GM19240 (cell line): ENCODE results near the gene SFTPB.
"Not testable (repeated sequence)": the region's sequence is repeated elsewhere in the genome, so short reads cannot be mapped to it uniquely, and the experiment has no call there.

Source experiments
- DNase-seq: peaks from one replicate; pipeline ENCODE4 v3.0.0; 2011; ENCODE audit warnings: low spot score; ENCODE audit not compliant: insufficient read length

Gene SFTPB

GRCh38 chr2:85678377-85678776 is 10.4 kb upstream of the SFTPB start:
- no peak for DNase-seq

DNA sequence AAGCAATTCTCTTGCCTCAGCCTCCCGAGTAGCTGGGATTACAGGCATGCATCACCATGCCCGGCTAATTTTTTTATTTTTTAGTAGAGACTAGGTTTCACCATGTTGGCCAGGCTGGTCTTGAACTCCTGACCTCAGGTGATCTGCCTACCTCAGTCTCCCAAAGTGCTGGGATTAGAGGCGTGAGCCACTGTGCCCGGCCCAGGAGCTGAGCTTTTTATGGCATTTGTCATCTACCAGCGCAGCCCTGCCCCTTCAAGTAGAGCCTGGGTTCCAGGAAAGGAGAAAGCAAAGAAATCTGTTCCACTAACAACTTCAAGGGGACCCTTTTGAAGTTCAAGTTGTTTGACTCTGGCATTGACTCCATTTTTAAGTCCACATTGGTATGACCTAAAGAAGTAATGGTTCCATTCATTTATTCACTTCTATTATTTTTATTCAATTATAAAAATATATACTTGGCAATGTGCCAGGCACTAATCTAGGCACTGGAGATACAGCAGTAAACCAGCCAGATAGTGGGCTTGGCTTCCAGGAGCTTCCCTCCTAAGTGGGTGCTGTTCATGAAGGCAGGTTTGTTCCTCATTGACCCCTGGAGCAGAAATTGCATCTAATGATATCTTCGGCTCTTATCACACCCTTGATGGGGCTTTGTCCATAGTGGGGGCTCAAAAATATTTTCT is 8.0 kb upstream of the SFTPB start:
- DNase-seq = no peak

DNA sequence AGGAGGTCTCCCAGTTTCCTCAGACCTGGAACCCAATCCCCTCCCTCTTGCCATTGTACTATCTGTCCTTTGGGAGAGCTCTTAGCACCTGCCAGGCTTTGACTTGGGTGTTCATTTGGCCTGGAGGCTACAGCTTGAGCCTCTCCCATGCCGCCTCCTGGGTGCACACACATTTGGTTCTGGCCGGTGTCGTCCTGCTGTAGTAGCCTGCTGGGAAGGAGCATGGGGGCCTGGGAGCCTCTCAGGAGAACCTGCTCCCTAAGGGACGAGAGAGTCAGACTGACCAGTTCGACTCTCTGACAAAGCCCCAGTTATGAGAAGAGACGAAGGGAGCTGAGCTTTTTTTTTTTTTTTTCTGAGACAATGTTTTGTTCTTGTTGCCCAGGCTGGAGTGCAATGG is 7.4 kb upstream of the SFTPB start:
- no peak for DNase-seq

DNA sequence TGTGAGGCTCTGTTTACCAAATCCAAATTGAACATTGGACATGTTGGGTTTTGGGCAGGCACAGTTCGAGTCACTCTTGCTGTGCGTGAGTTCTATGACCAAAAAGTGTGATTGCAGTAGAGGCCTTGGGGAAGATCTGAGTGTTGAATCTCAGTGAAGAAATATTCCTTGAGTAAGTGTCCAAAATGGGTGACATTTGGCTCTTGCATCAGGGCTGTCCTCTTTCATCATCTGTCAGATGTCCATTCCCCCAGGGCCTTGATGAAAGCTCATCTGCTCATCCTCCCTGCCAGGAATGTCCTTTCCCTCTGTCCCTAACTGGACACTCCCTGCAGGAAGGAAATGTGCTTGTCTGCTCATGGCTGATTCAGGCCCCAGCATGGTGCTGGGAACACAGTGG is 6.4 kb upstream of the SFTPB start:
- no peak for DNase-seq

DNA sequence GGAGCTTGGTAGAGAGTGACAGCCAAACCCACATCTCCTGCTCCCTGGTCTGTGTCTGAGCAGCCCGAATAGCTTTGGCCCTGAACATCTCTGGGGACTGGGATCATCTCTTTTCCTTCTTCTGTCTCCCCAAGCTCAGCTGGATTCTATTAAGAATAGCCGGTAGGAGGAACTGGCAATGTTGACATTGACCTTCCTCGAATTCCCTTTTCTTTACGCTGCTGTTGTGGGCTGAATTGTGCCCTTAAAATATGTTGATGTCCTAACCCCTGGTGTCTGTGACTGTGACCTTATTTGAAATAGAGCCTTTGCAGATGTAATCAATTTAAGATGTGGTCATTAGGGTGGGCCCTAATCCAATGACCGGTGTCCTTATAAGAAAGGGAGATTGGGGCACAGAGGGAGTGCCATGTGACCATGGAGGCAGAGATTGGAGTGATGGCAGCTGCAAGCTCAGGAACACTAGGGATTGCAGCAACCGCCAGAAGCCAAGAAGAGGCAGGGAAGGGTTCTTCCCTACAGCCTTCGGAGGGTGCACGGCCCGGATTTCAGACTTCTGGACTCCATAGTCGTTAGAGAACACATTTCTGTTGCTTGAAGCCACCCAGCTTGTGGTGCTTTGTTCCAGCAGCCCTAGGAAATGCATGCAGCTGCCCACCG is 5.8 kb upstream of the SFTPB start:
- no peak for DNase-seq

GRCh38 chr2:85672456-85672855 is 4.5 kb upstream of the SFTPB start:
- DNase-seq = no peak

- DNase-seq = not testable (repeated sequence)
These were observed 2.4 kb upstream of the SFTPB start for GRCh38 chr2:85670416-85670815.

GRCh38 chr2:85669549-85669948 is 1.6 kb upstream of the SFTPB start:
- DNase-seq = peak; percentile 25

DNA sequence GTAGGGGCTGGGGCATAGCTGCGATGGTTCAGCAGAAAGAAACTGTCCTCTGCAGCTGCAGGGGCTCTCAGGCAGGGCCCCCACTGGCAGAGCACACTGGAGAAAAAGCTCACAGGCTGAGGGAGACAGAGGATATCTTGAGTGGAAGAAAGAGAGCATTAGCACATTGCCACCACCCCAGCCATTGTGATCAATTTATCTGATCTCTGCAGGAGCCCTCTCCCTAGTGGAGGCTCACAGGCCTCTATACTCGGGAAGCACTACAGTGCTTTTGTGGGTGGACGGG is 801 bp upstream of the SFTPB start:
- DNase-seq = no peak

DNA sequence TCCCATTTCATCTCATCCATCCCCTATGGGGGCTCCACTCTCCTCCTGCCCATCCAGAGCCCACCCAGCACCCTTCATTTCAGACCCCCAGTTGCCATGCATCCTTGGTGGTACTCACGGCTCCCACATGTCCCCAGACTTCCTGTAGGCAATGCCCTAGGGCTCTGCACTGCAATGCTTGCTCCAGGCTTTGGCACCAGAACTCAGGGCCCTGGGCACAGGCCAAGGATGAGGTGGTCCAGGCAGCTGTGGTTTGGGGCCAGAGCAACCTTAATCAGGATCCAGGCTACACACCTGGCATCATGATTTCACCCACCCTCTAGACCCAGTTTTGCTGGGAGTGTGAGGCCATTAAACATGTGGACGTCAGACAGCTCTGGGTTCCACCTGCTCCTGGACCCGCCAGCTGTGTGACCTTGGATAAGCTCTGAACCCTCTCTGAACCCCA is 414 bp downstream of the SFTPB start:
- DNase-seq = no peak

DNA sequence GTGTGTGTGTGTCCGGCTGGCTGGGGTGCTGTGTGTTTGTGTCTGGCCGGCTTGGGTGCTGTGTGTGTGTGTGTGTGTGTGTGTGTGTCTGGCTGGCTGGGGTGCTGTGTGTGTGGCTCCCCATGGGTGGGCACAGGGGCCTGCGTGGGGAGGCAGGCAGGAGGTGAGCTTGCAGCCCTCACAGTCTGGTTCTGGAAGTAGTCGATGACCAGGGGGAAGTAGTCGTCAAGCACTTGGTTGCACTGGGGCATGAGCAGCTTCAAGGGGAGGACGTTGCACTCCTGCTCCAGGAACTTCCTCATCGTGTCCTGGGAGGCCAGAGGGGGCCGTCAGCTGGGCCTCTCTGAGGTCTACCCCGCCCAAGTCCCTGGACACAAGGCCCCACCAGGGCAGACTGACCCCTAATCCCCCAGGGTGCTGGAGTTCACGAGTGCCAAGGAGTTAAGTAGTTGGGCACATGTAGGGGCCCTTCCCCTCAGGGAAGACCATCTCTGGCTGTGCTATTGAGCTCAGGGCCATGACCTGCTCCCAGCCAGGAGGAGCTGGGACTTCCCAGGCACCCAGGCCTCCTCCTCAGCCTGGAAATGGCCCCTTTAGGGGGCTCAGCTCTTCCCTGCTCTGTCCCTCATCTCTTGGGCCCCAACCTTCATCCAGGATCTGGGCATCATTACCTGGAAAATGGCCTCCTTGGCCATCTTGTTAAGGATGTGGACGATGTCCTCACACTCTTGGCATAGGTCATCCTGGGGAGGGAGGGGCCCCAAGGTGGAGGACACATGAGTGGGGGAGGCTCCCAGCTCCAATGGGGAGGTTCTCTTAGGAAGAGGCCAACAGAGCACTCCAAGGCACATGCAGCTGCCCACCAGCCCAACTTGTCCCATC is 1.3 kb downstream of the SFTPB start:
- DNase-seq = no peak

GRCh38 chr2:85666016-85666415 is 2.0 kb downstream of the SFTPB start:
- no peak for DNase-seq

DNA sequence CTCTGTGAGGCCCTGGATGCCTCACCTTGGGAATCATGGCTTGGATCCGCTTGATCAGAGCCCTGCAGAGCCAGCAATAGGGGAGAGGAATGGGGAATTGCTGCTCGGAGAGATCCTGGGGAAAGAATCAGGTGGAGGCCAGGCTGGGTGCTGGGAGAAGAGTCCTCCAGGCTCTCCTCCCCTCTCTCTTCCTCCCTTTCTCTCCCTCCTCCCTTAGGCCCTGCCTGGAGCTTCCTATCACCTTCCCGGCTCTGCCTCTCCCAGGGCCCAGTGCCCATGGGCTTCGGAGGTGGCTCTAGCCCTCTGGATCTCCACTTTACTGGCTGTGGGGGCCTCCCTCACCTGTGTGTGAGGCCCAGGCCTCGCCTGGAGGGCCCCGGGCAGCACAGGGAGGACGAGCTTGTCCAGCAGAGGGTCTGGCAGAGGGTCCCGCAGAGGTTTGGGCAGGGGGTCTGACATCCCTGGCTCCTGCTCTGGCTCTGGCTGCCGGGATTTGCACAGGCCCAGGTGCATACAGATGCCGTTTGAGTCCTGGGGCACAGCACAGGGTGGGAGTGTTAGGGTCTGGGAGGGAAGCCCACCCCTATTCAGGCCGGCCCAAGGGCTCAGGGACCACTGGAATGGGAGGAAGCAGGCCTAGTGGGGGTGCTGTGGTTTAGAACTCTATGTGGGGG is 2.6 kb downstream of the SFTPB start:
- DNase-seq = no peak

DNA sequence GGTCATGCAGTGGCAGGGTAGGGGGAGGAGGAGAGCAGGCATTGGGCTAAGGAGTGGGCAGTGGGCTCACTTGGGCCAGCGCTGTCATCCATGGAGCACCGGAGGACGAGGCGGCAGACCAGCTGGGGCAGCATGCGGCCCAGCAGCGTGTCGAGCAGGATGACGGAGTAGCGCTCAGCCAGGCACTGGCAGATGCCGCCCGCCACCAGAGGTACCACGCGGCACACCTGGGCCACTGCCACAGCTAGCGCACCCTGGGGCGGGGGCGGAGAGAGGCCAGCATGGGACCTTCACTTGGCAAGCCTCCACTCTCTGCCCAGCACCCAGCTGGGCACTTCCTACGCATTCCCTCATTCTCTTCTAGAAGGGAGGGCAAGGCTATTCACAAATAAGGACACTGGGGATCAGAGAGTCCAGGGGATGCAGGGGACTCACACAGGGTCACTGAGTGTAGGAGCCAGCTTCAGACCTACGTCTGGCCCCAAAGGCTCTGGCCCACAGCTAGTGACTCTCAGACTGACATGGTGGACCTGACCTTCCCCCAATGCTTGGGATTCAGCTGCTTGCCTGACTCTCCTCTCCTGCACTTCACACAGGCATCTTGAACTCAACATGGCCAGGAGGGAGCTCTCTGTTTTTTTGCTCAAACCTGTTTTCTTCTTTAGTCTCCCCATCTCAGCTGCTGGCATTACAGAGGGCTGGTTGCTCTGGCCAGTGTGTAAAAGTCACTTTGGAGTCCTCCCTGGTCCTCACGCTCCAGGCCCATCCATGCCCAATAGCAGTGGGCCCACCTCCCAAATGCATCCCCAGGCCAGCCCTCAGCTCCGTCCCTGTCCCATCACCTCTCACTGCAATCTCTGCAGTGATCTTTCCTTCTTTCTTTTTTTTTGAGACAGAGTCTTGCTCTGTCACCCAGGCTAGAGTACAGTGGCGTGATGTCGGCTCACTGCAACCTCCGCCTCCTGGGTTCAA is 4.1 kb downstream of the SFTPB start:
- no peak for DNase-seq

GRCh38 chr2:85662899-85663593 is 5.0 kb downstream of the SFTPB start:
- no peak for DNase-seq

DNA sequence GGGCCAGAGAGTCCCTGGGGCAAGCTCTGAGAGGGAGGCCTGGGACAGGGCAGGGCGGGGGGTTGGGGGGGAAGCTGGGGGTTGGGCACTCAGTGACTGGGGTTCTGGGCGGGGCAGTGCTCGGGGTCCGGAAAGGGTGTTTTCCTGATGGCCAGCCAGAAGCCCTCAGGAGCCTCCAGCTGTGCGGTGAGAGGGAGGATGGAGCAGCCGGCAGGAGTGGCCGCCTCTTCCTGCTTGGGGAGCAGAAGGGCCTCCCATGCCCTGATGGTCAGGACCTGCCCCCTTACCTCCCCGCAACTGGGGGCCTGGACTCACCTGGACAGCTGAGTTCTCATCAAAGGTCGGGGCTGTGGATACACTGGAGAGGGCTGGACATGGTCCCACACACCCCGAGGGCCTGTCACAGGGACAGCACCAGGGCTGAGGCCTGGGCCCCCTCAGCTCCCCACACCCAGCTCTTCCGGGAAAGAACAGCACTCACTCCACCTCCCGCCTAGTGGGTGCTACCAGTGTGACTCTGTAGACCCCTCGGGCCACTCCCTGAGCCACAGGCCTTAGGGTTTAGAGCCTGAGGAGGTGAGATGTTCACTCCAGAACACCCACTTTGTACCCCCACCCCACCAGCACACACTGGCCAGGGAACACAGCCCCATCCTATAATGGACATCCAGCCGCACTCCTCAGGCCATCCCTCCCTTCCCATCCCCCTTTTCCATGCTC is 6.7 kb downstream of the SFTPB start:
- DNase-seq = no peak

DNA sequence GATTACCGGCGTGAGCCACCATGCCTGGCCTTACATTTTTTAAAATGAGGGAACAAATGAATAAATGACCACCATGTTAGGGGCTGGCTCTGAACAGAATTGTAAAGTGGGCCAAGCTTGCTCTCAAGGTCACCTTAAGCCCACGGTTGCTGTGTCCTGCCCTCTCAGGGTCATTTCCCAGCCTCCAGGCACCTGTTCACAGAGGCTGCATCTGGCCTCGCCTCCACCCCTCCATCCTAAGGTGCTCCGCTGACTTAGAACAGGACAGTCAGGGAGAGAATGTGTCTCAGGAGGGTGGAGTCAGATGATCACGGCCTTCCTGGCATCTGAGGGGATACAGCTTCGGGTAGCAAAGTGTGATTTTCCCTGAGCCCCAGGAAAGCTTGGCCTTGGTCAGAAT is 7.3 kb downstream of the SFTPB start:
- no peak for DNase-seq

GRCh38 chr2:85660301-85660700 is 7.7 kb downstream of the SFTPB start:
- DNase-seq = not testable (repeated sequence)

DNA sequence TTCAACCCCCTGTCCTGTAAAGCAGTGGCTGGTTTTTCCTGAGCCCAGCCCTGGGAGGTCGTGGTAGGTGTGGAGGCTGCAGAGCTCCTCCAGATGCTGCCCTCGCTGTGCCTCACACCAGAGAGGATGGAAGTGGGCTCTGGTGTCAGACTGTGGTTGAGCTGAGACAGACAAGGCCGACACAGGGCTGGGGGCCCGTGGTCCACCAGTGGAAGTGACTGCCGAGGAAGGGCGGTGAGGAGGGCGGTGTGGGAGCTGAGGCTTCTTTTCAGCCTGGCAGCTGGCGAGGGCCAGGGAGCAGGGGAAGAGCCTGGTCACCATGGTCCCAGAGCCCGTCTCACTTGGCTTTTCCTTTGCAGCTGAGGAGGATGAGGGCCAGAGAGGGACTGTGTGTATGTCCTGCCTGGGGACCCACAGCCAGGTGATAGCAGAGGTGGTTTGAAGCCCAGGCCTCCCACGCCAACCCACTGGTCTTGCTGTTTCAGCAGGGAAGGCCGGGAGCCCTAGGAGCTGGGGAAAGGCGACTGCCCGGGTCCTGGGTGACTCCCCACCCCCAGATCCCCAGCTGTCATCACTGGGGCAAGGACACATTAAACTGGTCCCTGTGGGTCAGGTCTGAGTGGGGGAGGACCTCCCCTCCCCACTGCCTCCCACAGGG is 8.5 kb downstream of the SFTPB start:
- no peak for DNase-seq
